ENCODE results near the gene LZTS3. TPM values are rescaled to one million over a fixed set of nuclear protein-coding genes. Genes with fewer than 3 reads are reported as not detected.

LZTS3 gene
- total and polyA plus RNA-seq, 4 donors: 8.8 to 18.6 (median 13.1) TPM

- WGBS, 2 donors: 94 to 96% methylated on average over 10 of the region's 10 CpGs
- Histone ChIP-seq H3K4me3 (no peak overlapping the region), H3K9ac (ENCODE audit: insufficient read depth in 1 of 2, low read length in 2 of 2) (no peak overlapping the region), H3K27me3 (ENCODE audit: control insufficient read depth in 3 of 3, insufficient read depth in 3 of 3, low read length in 2 of 3) (no peaks in the 10 kb centered on the region), H3K27ac (ENCODE audit: low read depth in 1 of 2, low read length in 1 of 2) (no peak overlapping the region), H3K36me3 (ENCODE audit: control insufficient read depth in 4 of 4, insufficient read depth in 4 of 4, low read length in 4 of 4) (peaks cover 18 to 25% (median 22%) of the 10 kb centered on the region in 4 donors), H3K4me1 (ENCODE audit: control insufficient read depth in 5 of 5, insufficient read depth in 5 of 5, low read length in 5 of 5) (peaks cover 0 to 3% (median 0%) of the 10 kb centered on the region in 5 donors), H3K9me3 (ENCODE audit: control insufficient read depth in 4 of 4, insufficient read depth in 3 of 4, low read length in 3 of 4) (peaks cover 0 to 5% (median 0%) of the 10 kb centered on the region in 4 donors)
- ATAC-seq (ENCODE audit: insufficient read depth, low FRiP score) (no peak), DNase-seq (no peak)
- TF ChIP-seq CTCF (IDR thresholded peaks at IDR 0.05; ENCODE audit: control extremely low read depth, extremely low read depth): no peak
Measured at GRCh38 chr20:3146732-3147341, 26.5 kb downstream of the LZTS3 start.

GRCh38 chr20:3141757-3142156, 31.6 kb downstream of the LZTS3 start:
- H3K9ac ChIP-seq (ENCODE audit: insufficient read depth in 1 of 2, low read length in 2 of 2): no peak overlapping the region
- peaks cover 0 to 9% (median 4%) of the 10 kb centered on the region in 4 donors for H3K36me3 ChIP-seq (ENCODE audit: control insufficient read depth in 4 of 4, insufficient read depth in 4 of 4, low read length in 4 of 4)
- no peaks in the 10 kb centered on the region for H3K27me3 ChIP-seq (ENCODE audit: control insufficient read depth in 3 of 3, insufficient read depth in 3 of 3, low read length in 2 of 3)
- no peak for TF ChIP-seq CTCF (IDR thresholded peaks at IDR 0.05; ENCODE audit: control extremely low read depth, extremely low read depth)
- no peak overlapping the region for H3K4me3 ChIP-seq
- 97 to 98% methylated on average over 3 of the region's 3 CpGs for WGBS, 2 donors
- H3K27ac ChIP-seq (ENCODE audit: low read depth in 1 of 2, low read length in 1 of 2): no peak overlapping the region
- peaks cover 0 to 5% (median 0%) of the 10 kb centered on the region in 4 donors for H3K9me3 ChIP-seq (ENCODE audit: control insufficient read depth in 4 of 4, insufficient read depth in 3 of 4, low read length in 3 of 4)
- no peak for DNase-seq
- no peak for ATAC-seq (ENCODE audit: insufficient read depth, low FRiP score)
- no peaks in the 10 kb centered on the region for H3K4me1 ChIP-seq (ENCODE audit: control insufficient read depth in 5 of 5, insufficient read depth in 5 of 5, low read length in 5 of 5)

- Histone ChIP-seq H3K27ac (ENCODE audit: low read depth in 1 of 2, low read length in 1 of 2) (no peak overlapping the region), H3K4me3 (no peak overlapping the region), H3K9me3 (ENCODE audit: control insufficient read depth in 4 of 4, insufficient read depth in 3 of 4, low read length in 3 of 4) (no peaks in the 10 kb centered on the region), H3K9ac (ENCODE audit: insufficient read depth in 1 of 2, low read length in 2 of 2) (no peak overlapping the region), H3K36me3 (ENCODE audit: control insufficient read depth in 4 of 4, insufficient read depth in 4 of 4, low read length in 4 of 4) (no peaks in the 10 kb centered on the region), H3K27me3 (ENCODE audit: control insufficient read depth in 3 of 3, insufficient read depth in 3 of 3, low read length in 2 of 3) (no peaks in the 10 kb centered on the region), H3K4me1 (ENCODE audit: control insufficient read depth in 5 of 5, insufficient read depth in 5 of 5, low read length in 5 of 5) (peaks cover 0 to 2% (median 0%) of the 10 kb centered on the region in 5 donors)
- DNase-seq (no peak), ATAC-seq (ENCODE audit: insufficient read depth, low FRiP score) (no peak)
- TF ChIP-seq CTCF (IDR thresholded peaks at IDR 0.05; ENCODE audit: control extremely low read depth, extremely low read depth): no peak
- 96 to 98% methylated on average over 2 of the region's 2 CpGs for WGBS, 2 donors
Measured at GRCh38 chr20:3137492-3137891, 35.9 kb downstream of the LZTS3 start.
